H1 (cell line): ENCODE measurements around the gene SNRNP70. TPM values are rescaled to one million over a fixed set of nuclear protein-coding genes. Genes with fewer than 3 reads are reported as not detected.

Experiments used
- CTCF ChIA-PET: fragments of 300-600 bp; sonication (Branson Sonifier 250); formaldehyde crosslinking; loops from one replicate; lab custom pipeline; 2021; ENCODE audit not compliant: partially characterized antibody; lab: Charles Lee
- POLR2A ChIA-PET: fragments of 300-600 bp; sonication (Branson Sonifier 250); formaldehyde crosslinking; loops from one replicate; lab custom pipeline; 2021; ENCODE audit warnings: inconsistent platforms; ENCODE audit not compliant: partially characterized antibody; lab: Charles Lee
- DNase-seq, 2 experiments: peaks; one replicate each; pipeline versions ENCODE4 v3.0.0 to v3.0.0-alpha.2; 2010 to 2022; ENCODE audit warnings: low spot score in 2 of 2, low read depth in 1 of 2, mixed read lengths in 1 of 2
- FAIRE-seq: peaks from 2 replicates; lab custom pipeline; 2011; peaks lifted over from hg19 to GRCh38; lab: Jason Lieb, UNC
- H2AFZ ChIP-seq: 2 replicates; pipeline ENCODE4 v1.8.1; 2012; ENCODE audit warnings: low read length, inconsistent platforms
- H2AK5ac ChIP-seq: 2 replicates; pipeline ENCODE4 v1.6.1; 2013; ENCODE audit warnings: low read depth, low read length
- H2BK120ac ChIP-seq: replicated peaks from 2 replicates; pipeline ENCODE3; 2013; ENCODE audit warnings: low read depth, low read length, inconsistent platforms
- H2BK12ac ChIP-seq: 2 replicates; pipeline ENCODE4 v1.6.1; 2013; ENCODE audit warnings: low read depth, low read length
- H2BK15ac ChIP-seq: 2 replicates; pipeline ENCODE4 v1.6.1; 2013; ENCODE audit warnings: low read length
- H2BK20ac ChIP-seq: 2 replicates; pipeline ENCODE4 v1.6.1; 2013; ENCODE audit warnings: low read length
- H2BK5ac ChIP-seq: 2 replicates; pipeline ENCODE4 v1.6.1; 2013; ENCODE audit warnings: low read depth, low read length
- H3K14ac ChIP-seq: 2 replicates; pipeline ENCODE4 v1.6.1; 2013; ENCODE audit warnings: inconsistent platforms; ENCODE audit not compliant: insufficient read length
- H3K18ac ChIP-seq: 2 replicates; pipeline ENCODE4 v1.6.1; 2013; ENCODE audit warnings: low read length; ENCODE audit errors: extremely low read depth
- H3K23ac ChIP-seq: 2 replicates; pipeline ENCODE4 v1.6.1; 2013; ENCODE audit warnings: inconsistent platforms; ENCODE audit not compliant: insufficient read length
- H3K23me2 ChIP-seq: 2 replicates; pipeline ENCODE4 v1.6.1; 2013; ENCODE audit warnings: low read depth, low read length
- H3K27ac ChIP-seq: 2 replicates; pipeline ENCODE4 v1.6.1; 2011; ENCODE audit warnings: low read depth, low read length, inconsistent platforms
- H3K27me3 ChIP-seq, 4 experiments: replicated peaks in 1 of 4; 1 replicate in 1 of 4; 2 replicates in 3 of 4; pipeline versions ENCODE4 v1.6.1 to v1.8.1; 2011 to 2013; ENCODE audit warnings: low read length in 3 of 4, mild to moderate bottlenecking in 3 of 4, inconsistent platforms in 2 of 4, mixed read lengths in 2 of 4, moderate library complexity in 1 of 4; ENCODE audit not compliant: control insufficient read depth in 3 of 4, insufficient read depth in 3 of 4; ENCODE audit errors: extremely low read depth in 1 of 4
- H3K36me3 ChIP-seq, 4 experiments: 2 replicates each; pipeline versions ENCODE4 v1.6.1 to v1.8.1; 2011 to 2013; ENCODE audit warnings: mild to moderate bottlenecking in 4 of 4, low read length in 3 of 4, moderate library complexity in 2 of 4, control low read depth in 1 of 4, inconsistent platforms in 1 of 4; ENCODE audit not compliant: insufficient read depth in 4 of 4, control insufficient read depth in 2 of 4
- H3K4ac ChIP-seq: replicated peaks from 2 replicates; pipeline ENCODE3; 2013; ENCODE audit warnings: low read length, low read depth, mixed read lengths, inconsistent platforms; ENCODE audit not compliant: insufficient read length
- H3K4me1 ChIP-seq, 4 experiments: replicated peaks in 1 of 4; 1 replicate in 1 of 4; 2 replicates in 3 of 4; pipeline versions ENCODE4 v1.6.1 to v1.8.1; 2011 to 2013; ENCODE audit warnings: low read length in 3 of 4, inconsistent platforms in 2 of 4, mixed read lengths in 1 of 4; ENCODE audit not compliant: insufficient read depth in 4 of 4, control insufficient read depth in 3 of 4
- H3K4me2 ChIP-seq, 2 experiments: 2 replicates each; pipeline versions ENCODE4 v1.6.1 to v1.8.1; 2011 to 2013; ENCODE audit warnings: low read depth in 2 of 2, low read length in 2 of 2, control low read depth in 1 of 2, inconsistent platforms in 1 of 2, mild to moderate bottlenecking in 1 of 2; ENCODE audit not compliant: insufficient read depth in 1 of 2
- H3K4me3 ChIP-seq, 4 experiments: fragments of 200-600, 300-600 bp in 1 of 4; sonication (generic), shearing (Covaris generic), sonication (Bioruptor Twin) in 1 of 4; 2 replicates each; pipeline versions ENCODE4 v1.5.1 to v1.8.1; 2011 to 2016; ENCODE audit warnings: low read length in 4 of 4, low read depth in 3 of 4, control low read depth in 2 of 4, inconsistent platforms in 2 of 4, mild to moderate bottlenecking in 2 of 4, mixed read lengths in 1 of 4, moderate library complexity in 1 of 4; ENCODE audit not compliant: insufficient read depth in 2 of 4; ENCODE audit errors: extremely low read depth in 1 of 4
- H3K56ac ChIP-seq: replicated peaks from 2 replicates; pipeline ENCODE3; 2013; ENCODE audit warnings: low read depth, mild to moderate bottlenecking, mixed read lengths, low read length, inconsistent platforms; ENCODE audit not compliant: insufficient read length
- H3K79me1 ChIP-seq: 2 replicates; pipeline ENCODE4 v1.6.1; 2013; ENCODE audit warnings: low read depth, low read length, control low read depth
- H3K79me2 ChIP-seq, 2 experiments: 2 replicates each; pipeline versions ENCODE4 v1.6.1 to v1.8.1; 2012 to 2013; ENCODE audit warnings: low read length in 2 of 2, mild to moderate bottlenecking in 2 of 2, inconsistent platforms in 1 of 2; ENCODE audit not compliant: insufficient read depth in 2 of 2, control insufficient read depth in 1 of 2
- H3K9ac ChIP-seq, 4 experiments: replicated peaks in 1 of 4; 1 replicate in 1 of 4; 2 replicates in 3 of 4; pipeline versions ENCODE4 v1.6.1 to v1.8.1; 2011 to 2013; ENCODE audit warnings: low read depth in 3 of 4, low read length in 3 of 4, control low read depth in 2 of 4, mild to moderate bottlenecking in 2 of 4, moderate library complexity in 2 of 4, inconsistent platforms in 1 of 4; ENCODE audit errors: extremely low read depth in 1 of 4
- H3K9me3 ChIP-seq, 2 experiments: 2 replicates each; pipeline versions ENCODE4 v1.6.1 to v1.8.1; 2012 to 2013; ENCODE audit warnings: mild to moderate bottlenecking in 2 of 2, moderate library complexity in 2 of 2, control low read depth in 1 of 2, inconsistent platforms in 1 of 2, low read depth in 1 of 2, low read length in 1 of 2, mixed read lengths in 1 of 2; ENCODE audit not compliant: insufficient read depth in 2 of 2
- H4K20me1 ChIP-seq, 2 experiments: replicated peaks in 1 of 2; 2 replicates each; pipeline versions ENCODE3 to v1.8.1; 2011 to 2013; ENCODE audit warnings: inconsistent platforms in 2 of 2, low read length in 2 of 2, mild to moderate bottlenecking in 1 of 2; ENCODE audit not compliant: insufficient read depth in 2 of 2, control insufficient read depth in 1 of 2
- H4K5ac ChIP-seq: 2 replicates; pipeline ENCODE4 v1.6.1; 2013; ENCODE audit warnings: low read length, low read depth, mixed read lengths, inconsistent platforms; ENCODE audit not compliant: insufficient read length
- H4K8ac ChIP-seq: 2 replicates; pipeline ENCODE4 v1.8.0; 2013; ENCODE audit warnings: mild to moderate bottlenecking, moderate library complexity, low read length, inconsistent platforms; ENCODE audit not compliant: insufficient read depth; ENCODE audit errors: extremely low read depth
- H4K91ac ChIP-seq: replicated peaks from 2 replicates; pipeline ENCODE3; 2013; ENCODE audit warnings: low read length, mixed read lengths, inconsistent platforms; ENCODE audit not compliant: insufficient read length
- ASH2L ChIP-seq: fragments of 200-600, 300-600 bp; sonication (generic); IDR thresholded peaks from one replicate; pipeline ENCODE4 v1.7.1; 2017; ENCODE audit warnings: low read length
- BRCA1 ChIP-seq: IDR thresholded peaks from 2 replicates; pipeline ENCODE4 v1.6.1; 2012; ENCODE audit warnings: low read depth, low read length, improper control_type of control experiment
- CTBP2 ChIP-seq: IDR thresholded peaks from 2 replicates; pipeline ENCODE4 v1.7.0; 2011; ENCODE audit warnings: borderline replicate concordance, mild to moderate bottlenecking, moderate library complexity, mixed read lengths, low read length; ENCODE audit not compliant: insufficient read depth, insufficient read length
- CTCF ChIP-seq, 3 experiments: IDR thresholded peaks; 1 replicate in 2 of 3; 2 replicates in 1 of 3; pipeline versions ENCODE4 v1.5.1 to v1.6.1; 2011; ENCODE audit warnings: low read length in 3 of 3, mild to moderate bottlenecking in 3 of 3, inconsistent platforms in 2 of 3, low read depth in 1 of 3, moderate library complexity in 1 of 3; ENCODE audit not compliant: insufficient read depth in 1 of 3; ENCODE audit errors: control extremely low read depth in 1 of 3
- NRF1 ChIP-seq: IDR thresholded peaks from 2 replicates; pipeline ENCODE4 v1.6.1; 2011; ENCODE audit warnings: mild to moderate bottlenecking, low read depth, low read length, improper control_type of control experiment
- RAD21 ChIP-seq, 2 experiments: IDR thresholded peaks in 1 of 2; conservative IDR thresholded peaks in 1 of 2; 2 replicates each; pipeline ENCODE4 v1.6.1; 2011; ENCODE audit warnings: low read depth in 2 of 2, low read length in 2 of 2, improper control_type of control experiment in 1 of 2, inconsistent platforms in 1 of 2, mild to moderate bottlenecking in 1 of 2, moderate library complexity in 1 of 2
- SIN3A ChIP-seq, 2 experiments: IDR thresholded peaks in 1 of 2; conservative IDR thresholded peaks in 1 of 2; 2 replicates each; pipeline ENCODE4 v1.6.1; 2011 to 2012; ENCODE audit warnings: low read length in 2 of 2, improper control_type of control experiment in 1 of 2, low read depth in 1 of 2, mild to moderate bottlenecking in 1 of 2
- SIRT6 ChIP-seq: IDR thresholded peaks from one replicate; pipeline ENCODE4 v1.7.1; 2012; ENCODE audit warnings: low read length, inconsistent platforms
- TBP ChIP-seq: IDR thresholded peaks from 2 replicates; pipeline ENCODE4 v1.6.1; 2011; ENCODE audit warnings: low read depth, low read length, improper control_type of control experiment
- TEAD4 ChIP-seq: IDR thresholded peaks from 2 replicates; pipeline ENCODE4 v1.6.1; 2012; ENCODE audit warnings: low read depth, low read length, inconsistent platforms, mixed read lengths
- WGBS, 2 experiments: shearing (Covaris generic) in 1 of 2; methylation state at CpG; one replicate each; pipeline versions ENCODE4 v1.1.6 to v1.1.7; 2013 to 2015; ENCODE audit warnings: low lambda C conversion rate in 2 of 2, mixed read lengths in 2 of 2, inconsistent platforms in 1 of 2, low coverage in 1 of 2, missing lambda C conversion rate in 1 of 2; ENCODE audit not compliant: insufficient replicate concordance in 2 of 2, insufficient coverage in 1 of 2, insufficient read length in 1 of 2; ENCODE audit errors: extremely low coverage in 1 of 2, missing lambda C conversion rate in 1 of 2; 5-methylcytosine and 5-hydroxymethylcytosine counted together
- polyA plus RNA-seq, 7 experiments: library from polyadenylated mRNA; depleted of rRNA in 3 of 7; stranded (reverse) in 5 of 7; unstranded in 2 of 7; fragments of >200 nt in 5 of 7; fragments of 200-250 nt in 2 of 7; gene quantifications; 1 replicate in 5 of 7; 2 replicates in 1 of 7; 4 replicates in 1 of 7; pipeline versions ENCODE4 v1.2.1 to v1.2.3, GENCODE V29; 2011 to 2013; ENCODE audit warnings: missing spikeins in 2 of 7, mixed read lengths in 2 of 7
- total RNA-seq: library from RNA; stranded (reverse); fragmentation: NEBNext Ultra II Directional; extraction: Animal tissue kit (Norgen Biotek cat#: 25700); gene quantifications from 2 replicates; pipeline ENCODE4 v1.2.1, GENCODE V29; 2021
- TF ChIP-seq, protein P1 (sequence below): IDR thresholded peaks from 2 replicates; pipeline ENCODE4 v1.6.1; 2012; ENCODE audit warnings: inconsistent platforms

The SNRNP70 gene
- total and polyA plus RNA-seq, 2 of the 8 experiments (the other 6 are each of a cell fraction or from before 2014, with no cell fraction given), result 231 to 235 TPM

GRCh38 chr19:49081273-49081672 lies 4.0 kb upstream of the SNRNP70 start:
- H3K9me3 ChIP-seq, result no peaks in the 10 kb centered on the region
- POLR2A ChIA-PET, result no interaction called here
- TF ChIP-seq CTCF (IDR thresholded peaks at IDR 0.05; ENCODE audit: control extremely low read depth in 1 of 3, insufficient read depth in 1 of 3, low read depth in 1 of 3, low read length in 3 of 3), result no peak
- no peak for TF ChIP-seq CTBP2
- TF ChIP-seq SIN3A (conservative IDR thresholded peaks at IDR 0.05 in 1 of 2, IDR thresholded peaks at IDR 0.05 in 1 of 2; ENCODE audit: low read depth in 1 of 2, low read length in 2 of 2), result no peak
- no peak for TF ChIP-seq TBP
- no peak for TF ChIP-seq SIRT6
- TF ChIP-seq, protein P1, sequence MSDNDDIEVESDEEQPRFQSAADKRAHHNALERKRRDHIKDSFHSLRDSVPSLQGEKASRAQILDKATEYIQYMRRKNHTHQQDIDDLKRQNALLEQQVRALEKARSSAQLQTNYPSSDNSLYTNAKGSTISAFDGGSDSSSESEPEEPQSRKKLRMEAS, result no peak
- no peak for TF ChIP-seq NRF1
- TF ChIP-seq ASH2L, result no peak
- TF ChIP-seq RAD21 (IDR thresholded peaks at IDR 0.05 in 1 of 2, conservative IDR thresholded peaks at IDR 0.05 in 1 of 2; ENCODE audit: low read depth in 2 of 2, low read length in 2 of 2), result no peak
- no peak for TF ChIP-seq BRCA1
- TF ChIP-seq TEAD4, result no peak

More at GRCh38 chr19:49081273-49081672, 4.0 kb upstream of the SNRNP70 start:
- Histone ChIP-seq H4K91ac (no peak overlapping the region), H4K5ac (no peak overlapping the region), H3K4me3 (no peak overlapping the region), H3K14ac (no peak overlapping the region), H3K27ac (no peak overlapping the region), H4K8ac (no peak overlapping the region), H2BK5ac (no peak overlapping the region), H2AFZ (no peak overlapping the region), H2AK5ac (no peak overlapping the region), H3K79me1 (no peaks in the 10 kb centered on the region), H3K23ac (no peak overlapping the region), H3K27me3 (peaks cover 0 to 3% (median 0%) of the 10 kb centered on the region in 4 experiments; a peak in 1 of 7 replicates), H3K9ac (no peak overlapping the region), H3K23me2 (peaks cover 12% of the 10 kb centered on the region; the same call in 1 of the 2 replicates), H3K79me2 (peaks cover 7 to 8% of the 10 kb centered on the region in 2 experiments), H3K56ac (no peak overlapping the region), H2BK12ac (no peak overlapping the region), H2BK120ac (no peak overlapping the region), H3K36me3 (peaks cover 0 to under 1% (median 0%) of the 10 kb centered on the region in 4 experiments; a peak in 1 of 8 replicates), H4K20me1 (peaks cover 1 to 2% of the 10 kb centered on the region in 2 experiments), H3K4me1 (peaks cover under 1 to 2% (median 1%) of the 10 kb centered on the region in 4 experiments), H3K4me2 (no peak overlapping the region), H3K4ac (no peak overlapping the region), H3K18ac (no peak overlapping the region), H2BK15ac (no peak overlapping the region), H2BK20ac (no peak overlapping the region)
- DNase-seq, result no peak
- WGBS, 2 experiments, result 90% methylated on average over 1 of the region's 1 CpG; no CpG with 5 or more reads in 1 of the 2 experiments
- FAIRE-seq, result no peak
- CTCF ChIA-PET, result interaction anchor here (0.9 to 2.2 kb wide), 4 partner anchors 7 to 117 kb away, joined by 4 to 6 read pairs (median 5); no protein-coding TSS in a partner anchor
